ENCODE measurements around the gene FXYD3. TPM values are rescaled to one million over a fixed set of nuclear protein-coding genes. Genes with fewer than 3 reads are reported as not detected.

Gene FXYD3
- total and polyA plus RNA-seq, 2 of the 13 experiments (the other 11 are each of a cell fraction or from before 2014, with no cell fraction given), result 4.9 TPM; not detected in 1

DNA sequence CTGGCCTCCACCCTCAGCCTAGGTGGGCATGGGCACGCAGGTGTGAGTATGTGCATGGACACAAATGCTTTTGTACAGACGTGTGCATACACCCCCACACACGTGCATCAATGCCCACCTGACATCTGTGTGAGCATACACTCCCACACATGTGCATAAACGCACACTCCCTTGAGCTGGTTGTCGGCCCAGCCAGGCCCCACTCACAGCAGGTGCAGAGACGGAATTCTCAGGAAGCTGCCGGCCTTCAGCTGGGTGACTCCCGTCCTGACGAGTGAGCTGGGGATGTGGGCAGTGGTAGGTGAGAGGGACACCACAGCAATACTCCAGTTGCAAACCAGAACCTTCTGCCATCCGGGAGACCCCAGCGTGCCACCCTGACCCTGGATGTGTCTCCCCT lies 18.2 kb downstream of the FXYD3 start:
- in situ Hi-C loops (cut with HindIII; ENCODE audit: extremely low pct_ligation_motif_present, low pct_unique_long_range_greater_than_20kb), result no loop called here
- no peak overlapping the region for H3K4me3 ChIP-seq (replicated peaks in 1 of 3; ENCODE audit: insufficient read depth in 1 of 3, low read depth in 2 of 3, low read length in 3 of 3)
- no peaks in the 10 kb centered on the region for H3K36me3 ChIP-seq (replicated peaks in 1 of 2; ENCODE audit: control insufficient read depth in 1 of 2, insufficient read depth in 2 of 2, low read length in 2 of 2)
- TF ChIP-seq ATAD3A (CRISPR knock-in tag; IDR thresholded peaks at IDR 0.05) (no peak), RXRA (CRISPR knock-in tag; IDR thresholded peaks at IDR 0.05) (no peak)
- TF ChIP-seq, protein P1, sequence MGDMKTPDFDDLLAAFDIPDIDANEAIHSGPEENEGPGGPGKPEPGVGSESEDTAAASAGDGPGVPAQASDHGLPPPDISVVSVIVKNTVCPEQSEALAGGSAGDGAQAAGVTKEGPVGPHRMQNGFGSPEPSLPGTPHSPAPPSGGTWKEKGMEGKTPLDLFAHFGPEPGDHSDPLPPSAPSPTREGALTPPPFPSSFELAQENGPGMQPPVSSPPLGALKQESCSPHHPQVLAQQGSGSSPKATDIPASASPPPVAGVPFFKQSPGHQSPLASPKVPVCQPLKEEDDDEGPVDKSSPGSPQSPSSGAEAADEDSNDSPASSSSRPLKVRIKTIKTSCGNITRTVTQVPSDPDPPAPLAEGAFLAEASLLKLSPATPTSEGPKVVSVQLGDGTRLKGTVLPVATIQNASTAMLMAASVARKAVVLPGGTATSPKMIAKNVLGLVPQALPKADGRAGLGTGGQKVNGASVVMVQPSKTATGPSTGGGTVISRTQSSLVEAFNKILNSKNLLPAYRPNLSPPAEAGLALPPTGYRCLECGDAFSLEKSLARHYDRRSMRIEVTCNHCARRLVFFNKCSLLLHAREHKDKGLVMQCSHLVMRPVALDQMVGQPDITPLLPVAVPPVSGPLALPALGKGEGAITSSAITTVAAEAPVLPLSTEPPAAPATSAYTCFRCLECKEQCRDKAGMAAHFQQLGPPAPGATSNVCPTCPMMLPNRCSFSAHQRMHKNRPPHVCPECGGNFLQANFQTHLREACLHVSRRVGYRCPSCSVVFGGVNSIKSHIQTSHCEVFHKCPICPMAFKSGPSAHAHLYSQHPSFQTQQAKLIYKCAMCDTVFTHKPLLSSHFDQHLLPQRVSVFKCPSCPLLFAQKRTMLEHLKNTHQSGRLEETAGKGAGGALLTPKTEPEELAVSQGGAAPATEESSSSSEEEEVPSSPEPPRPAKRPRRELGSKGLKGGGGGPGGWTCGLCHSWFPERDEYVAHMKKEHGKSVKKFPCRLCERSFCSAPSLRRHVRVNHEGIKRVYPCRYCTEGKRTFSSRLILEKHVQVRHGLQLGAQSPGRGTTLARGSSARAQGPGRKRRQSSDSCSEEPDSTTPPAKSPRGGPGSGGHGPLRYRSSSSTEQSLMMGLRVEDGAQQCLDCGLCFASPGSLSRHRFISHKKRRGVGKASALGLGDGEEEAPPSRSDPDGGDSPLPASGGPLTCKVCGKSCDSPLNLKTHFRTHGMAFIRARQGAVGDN (CRISPR knock-in tag; IDR thresholded peaks at IDR 0.05), result peak; percentile 32
- no peak overlapping the region for H3K27ac ChIP-seq (ENCODE audit: extremely low read length, insufficient read depth, low read length)
- intact Hi-C loops (cut with micrococcal nuclease; ENCODE audit: unreplicated experiment), result no loop called here
- no peak overlapping the region for H2AFZ ChIP-seq (ENCODE audit: low read length)
- no peaks in the 10 kb centered on the region for H3K27me3 ChIP-seq (ENCODE audit: control insufficient read depth in 1 of 2, insufficient read depth in 2 of 2, low read length in 2 of 2)
- ATAC-seq (no peak), FAIRE-seq (no peak), DNase-seq (ENCODE audit: low spot score) (no peak)
- WGBS (ENCODE audit: low lambda C conversion rate), result no CpG with 5 or more reads among the region's 11 CpGs
- no peak overlapping the region for H3K4me2 ChIP-seq (ENCODE audit: low read depth, low read length)
- CTCF ChIA-PET (ENCODE audit: low intra/inter-chr PET ratio, low total read pairs), result no interaction called here
- POLR2A ChIA-PET, result no interaction called here
- H3K9ac ChIP-seq (ENCODE audit: insufficient read depth, low read depth, low read length), result no peak overlapping the region
- no peaks in the 10 kb centered on the region for H3K79me2 ChIP-seq (ENCODE audit: insufficient read depth, low read length)
- H3K4me1 ChIP-seq (ENCODE audit: insufficient read depth, low read length), result peaks cover 88% of the 10 kb centered on the region
- H3K9me3 ChIP-seq (ENCODE audit: low read length), result no peaks in the 10 kb centered on the region
- BruUV-seq (replicated peaks), result no TSS peak
- no peaks in the 10 kb centered on the region for H4K20me1 ChIP-seq (ENCODE audit: insufficient read depth, low read length)

DNA sequence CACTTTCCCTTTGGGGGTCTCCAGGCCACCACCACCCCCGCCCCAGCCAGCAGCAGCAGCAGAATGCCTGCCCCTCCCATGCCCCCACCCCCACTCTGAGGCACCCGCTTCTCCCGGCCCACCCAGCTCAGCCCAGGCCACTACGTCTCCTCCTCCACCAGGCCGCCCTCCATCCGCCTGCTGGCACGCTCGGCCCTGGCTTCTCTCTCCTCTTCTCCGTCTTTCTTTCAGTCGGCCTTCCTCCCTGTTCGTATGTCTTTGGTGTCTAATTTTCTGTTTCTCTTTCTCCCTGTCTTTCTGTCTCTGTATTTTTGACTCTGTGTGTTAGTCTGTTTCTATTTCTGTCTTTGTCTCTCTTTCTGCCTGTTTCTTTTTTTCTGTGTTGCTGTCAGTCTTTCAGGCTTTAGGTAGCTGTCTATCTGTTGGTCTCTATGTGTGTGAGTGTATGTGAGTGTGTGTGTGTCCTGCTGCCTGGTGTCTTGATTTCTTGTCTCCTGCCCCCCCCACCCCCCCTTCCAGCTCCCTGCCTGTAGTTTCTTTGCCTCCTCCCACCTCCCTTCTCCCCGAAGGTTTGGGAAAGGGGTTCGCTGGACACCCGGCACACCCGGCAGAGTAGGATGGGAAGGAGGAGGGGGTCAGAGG lies 19.1 kb downstream of the FXYD3 start, which contains the start of gene LGI4:
Gene LGI4 (minus strand): TSS at position 459 of the 642 bp plus-strand sequence. CDS start 379 bp downstream, at position 80.
- H3K4me3 ChIP-seq (replicated peaks in 1 of 3; ENCODE audit: insufficient read depth in 1 of 3, low read depth in 2 of 3, low read length in 3 of 3), result no peak within 1 kb of the TSS
- H3K27ac ChIP-seq (ENCODE audit: extremely low read length, insufficient read depth, low read length), result no peak within 1 kb of the TSS
- H3K36me3 ChIP-seq (replicated peaks in 1 of 2; ENCODE audit: control insufficient read depth in 1 of 2, insufficient read depth in 2 of 2, low read length in 2 of 2), result no peaks in the 10 kb centered on the region
- H3K4me2 ChIP-seq (ENCODE audit: low read depth, low read length), result peak within 1 kb of the TSS; percentile 50
- no peak within 1 kb of the TSS for H2AFZ ChIP-seq (ENCODE audit: low read length)
- BruUV-seq (replicated peaks), result no TSS peak
- ATAC-seq, result no peak
- FAIRE-seq, result no peak
- intact Hi-C loops (cut with micrococcal nuclease; ENCODE audit: unreplicated experiment), result loop anchor here (1.0 kb wide), 1 partner anchor 67 kb away; no protein-coding TSS in a partner anchor
- DNase-seq (ENCODE audit: low spot score), result no peak
- ChIA-PET CTCF (ENCODE audit: low intra/inter-chr PET ratio, low total read pairs) (interaction anchor here (1.6 kb wide), 1 partner anchor 20 kb away, joined by 11 read pairs; the partner anchor contains the start of gene FXYD3), POLR2A (no interaction called here)
- H3K4me1 ChIP-seq (ENCODE audit: insufficient read depth, low read length), result peaks cover 88% of the 10 kb centered on the region
- no peaks in the 10 kb centered on the region for H3K79me2 ChIP-seq (ENCODE audit: insufficient read depth, low read length)
- H3K27me3 ChIP-seq (ENCODE audit: control insufficient read depth in 1 of 2, insufficient read depth in 2 of 2, low read length in 2 of 2), result no peaks in the 10 kb centered on the region
- H3K9me3 ChIP-seq (ENCODE audit: low read length), result no peaks in the 10 kb centered on the region
- in situ Hi-C loops (cut with HindIII; ENCODE audit: extremely low pct_ligation_motif_present, low pct_unique_long_range_greater_than_20kb), result loop anchor here (5.0 kb wide), 1 partner anchor 67 kb away; no protein-coding TSS in a partner anchor
- H4K20me1 ChIP-seq (ENCODE audit: insufficient read depth, low read length), result no peaks in the 10 kb centered on the region
- WGBS (ENCODE audit: low lambda C conversion rate), result 92% methylated on average over 15 of the region's 15 CpGs
- H3K9ac ChIP-seq (ENCODE audit: insufficient read depth, low read depth, low read length), result no peak within 1 kb of the TSS
- TF ChIP-seq PHF20 (CRISPR knock-in tag; IDR thresholded peaks at IDR 0.05) (no peak), PRMT3 (CRISPR knock-in tag; IDR thresholded peaks at IDR 0.05; ENCODE audit: borderline replicate concordance, low read depth) (no peak), ZIK1 (CRISPR knock-in tag; IDR thresholded peaks at IDR 0.05; ENCODE audit: borderline replicate concordance, low read depth) (no peak), ARNT2 (CRISPR knock-in tag; IDR thresholded peaks at IDR 0.05; ENCODE audit: low read depth) (no peak), NRL (CRISPR knock-in tag; IDR thresholded peaks at IDR 0.05; ENCODE audit: borderline replicate concordance) (no peak), SP4 (CRISPR knock-in tag; IDR thresholded peaks at IDR 0.05) (no peak), HOXA7 (CRISPR knock-in tag; IDR thresholded peaks at IDR 0.05) (no peak), EZH2 (conservative IDR thresholded peaks at IDR 0.05; ENCODE audit: low read depth, low read length) (no peak), ZNF17 (CRISPR knock-in tag; IDR thresholded peaks at IDR 0.05) (no peak)
- TF ChIP-seq, protein P2, sequence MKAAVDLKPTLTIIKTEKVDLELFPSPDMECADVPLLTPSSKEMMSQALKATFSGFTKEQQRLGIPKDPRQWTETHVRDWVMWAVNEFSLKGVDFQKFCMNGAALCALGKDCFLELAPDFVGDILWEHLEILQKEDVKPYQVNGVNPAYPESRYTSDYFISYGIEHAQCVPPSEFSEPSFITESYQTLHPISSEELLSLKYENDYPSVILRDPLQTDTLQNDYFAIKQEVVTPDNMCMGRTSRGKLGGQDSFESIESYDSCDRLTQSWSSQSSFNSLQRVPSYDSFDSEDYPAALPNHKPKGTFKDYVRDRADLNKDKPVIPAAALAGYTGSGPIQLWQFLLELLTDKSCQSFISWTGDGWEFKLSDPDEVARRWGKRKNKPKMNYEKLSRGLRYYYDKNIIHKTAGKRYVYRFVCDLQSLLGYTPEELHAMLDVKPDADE (CRISPR knock-in tag; IDR thresholded peaks at IDR 0.05), result no peak
